AG09319 (cell line): ENCODE data around the gene SHISAL1.

Experiments
- DNase-seq: peaks from one replicate; pipeline ENCODE4 v3.0.0-alpha.2; 2010; ENCODE audit warnings: low read depth; ENCODE audit errors: extremely low read depth
- CTCF ChIP-seq: IDR thresholded peaks from 2 replicates; pipeline ENCODE4 v1.5.1; 2011; ENCODE audit warnings: low read depth, mild to moderate bottlenecking, inconsistent platforms, low read length, moderate library complexity

The SHISAL1 gene

GRCh38 chr22:44274918-44275630, 37.7 kb downstream of the SHISAL1 start:
- DNase-seq = no peak
- TF ChIP-seq CTCF = no peak

DNA sequence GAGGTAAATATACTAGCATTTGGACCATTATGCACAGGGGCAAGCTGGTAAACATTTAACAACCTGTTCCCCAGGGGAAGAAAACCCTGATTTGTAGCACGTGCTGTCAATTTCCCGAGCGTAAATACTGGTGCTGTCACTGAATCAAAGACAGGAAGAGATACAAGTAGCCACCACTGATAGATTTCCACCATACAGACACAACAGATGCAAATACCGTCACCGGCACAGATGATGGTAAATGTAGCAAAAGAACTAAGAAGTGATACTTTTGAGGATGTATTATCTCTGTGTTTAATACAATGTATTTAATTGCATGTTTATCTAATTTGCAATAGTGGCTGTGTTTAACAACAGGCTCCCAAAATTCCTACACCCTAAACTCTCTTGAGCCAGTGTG, 39.6 kb downstream of the SHISAL1 start:
- DNase-seq = no peak
- no peak for TF ChIP-seq CTCF

DNA sequence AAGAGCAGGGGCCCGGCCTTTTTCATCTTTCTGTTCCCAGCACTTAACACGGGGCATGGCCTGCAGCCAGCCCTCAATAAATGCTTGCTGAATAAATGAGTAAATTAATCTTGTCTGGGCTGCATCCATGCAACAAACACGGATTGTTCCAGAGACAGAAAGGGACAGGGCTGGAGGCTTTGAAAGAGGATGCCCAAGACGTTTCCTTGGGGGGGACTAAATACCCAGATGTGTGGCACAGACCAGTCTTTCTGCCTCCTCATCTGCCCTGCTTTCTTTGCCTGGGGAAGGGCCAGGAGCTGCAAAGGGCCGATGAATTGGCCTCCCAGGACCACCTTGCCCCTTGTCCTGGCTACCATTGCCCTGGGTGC, 40.4 kb downstream of the SHISAL1 start:
- DNase-seq = no peak
- TF ChIP-seq CTCF = no peak

- DNase-seq = no peak
- no peak for TF ChIP-seq CTCF
Observed at GRCh38 chr22:44271732-44272400, 40.9 kb downstream of the SHISAL1 start.

- no peak for TF ChIP-seq CTCF
- no peak for DNase-seq
Observed at GRCh38 chr22:44271010-44271500, 41.7 kb downstream of the SHISAL1 start.

GRCh38 chr22:44270556-44270880, 42.2 kb downstream of the SHISAL1 start:
- no peak for TF ChIP-seq CTCF
- DNase-seq = no peak

- TF ChIP-seq CTCF = no peak
- no peak for DNase-seq
Observed at GRCh38 chr22:44269757-44270555, 42.8 kb downstream of the SHISAL1 start.
